HG03558 (cell line): ENCODE data around the gene PRPF31.
"Not testable (repeated sequence)": the region's sequence is repeated elsewhere in the genome, so short reads cannot be mapped to it uniquely, and the experiment has no call there.

Source experiments
- ATAC-seq: cut with Tn5 transposase; IDR thresholded peaks from one replicate; pipeline ENCODE4 v1.9.1; 2021; ENCODE audit warnings: moderate number of reproducible peaks; ENCODE audit not compliant: unreplicated experiment; ENCODE audit errors: extremely low read depth

PRPF31 gene

GRCh38 chr19:54115109-54116063 is at the start of gene PRPF31, which contains the start of gene TFPT:
TSS of gene PRPF31 (plus strand) at chr19:54115754. CDS start at chr19:54118279, 2,525 bp downstream.
TSS of gene TFPT (minus strand) at chr19:54115657. CDS start at chr19:54115269, 388 bp downstream.
- peak; percentile 69 for ATAC-seq

- no peak for ATAC-seq
Measured at GRCh38 chr19:54069470-54069869, 46.1 kb upstream of the PRPF31 start.

GRCh38 chr19:54073829-54074228 is 41.7 kb upstream of the PRPF31 start:
- no peak for ATAC-seq

GRCh38 chr19:54074851-54075250 is 40.7 kb upstream of the PRPF31 start:
- ATAC-seq, result no peak

GRCh38 chr19:54077334-54077733 is 38.2 kb upstream of the PRPF31 start:
- ATAC-seq, result no peak

- no peak for ATAC-seq
Measured at GRCh38 chr19:54081032-54081431, 34.5 kb upstream of the PRPF31 start, which contains the start of gene TARM1. TSS of gene TARM1 (minus strand) at chr19:54081365. CDS start at chr19:54081340, 25 bp downstream.

- ATAC-seq, result no peak
Measured at GRCh38 chr19:54084410-54084809, 31.1 kb upstream of the PRPF31 start.

GRCh38 chr19:54094426-54095000 is 21.0 kb upstream of the PRPF31 start:
- ATAC-seq, result no peak

- no peak for ATAC-seq
Measured at GRCh38 chr19:54095136-54095858, 20.3 kb upstream of the PRPF31 start.

GRCh38 chr19:54095859-54096616 is 19.5 kb upstream of the PRPF31 start:
- ATAC-seq, result not testable (repeated sequence)

- no peak for ATAC-seq
Measured at GRCh38 chr19:54096617-54097106, 18.9 kb upstream of the PRPF31 start.

GRCh38 chr19:54099190-54099902 is 16.2 kb upstream of the PRPF31 start:
- ATAC-seq, result no peak

- not testable (repeated sequence) for ATAC-seq
Measured at GRCh38 chr19:54099903-54100255, 15.7 kb upstream of the PRPF31 start.

- ATAC-seq, result no peak
Measured at GRCh38 chr19:54100561-54100960, 15.0 kb upstream of the PRPF31 start, which contains the start of gene OSCAR. TSS of gene OSCAR (minus strand) at chr19:54100803. CDS start at chr19:54100792, 11 bp downstream.

- ATAC-seq, result peak; percentile 96
Measured at GRCh38 chr19:54102421-54103169, 13.0 kb upstream of the PRPF31 start, which contains the start of gene NDUFA3. TSS of gene NDUFA3 (plus strand) at chr19:54102855. CDS start at chr19:54102879, 24 bp downstream.

GRCh38 chr19:54104998-54105715 is 10.4 kb upstream of the PRPF31 start:
- no peak for ATAC-seq

GRCh38 chr19:54105796-54106195 is 9.8 kb upstream of the PRPF31 start:
- no peak for ATAC-seq

GRCh38 chr19:54106716-54107115 is 8.8 kb upstream of the PRPF31 start:
- ATAC-seq, result no peak
